ENCODE results near the gene SBK3. TPM values are rescaled to one million over a fixed set of nuclear protein-coding genes. Genes with fewer than 3 reads are reported as not detected.

SBK3 gene
- total RNA-seq, 1 donor from 2014 or later, result 1.8 TPM

- H3K4me1 ChIP-seq, result no peaks in the 10 kb centered on the region
- no peaks in the 10 kb centered on the region for H3K27me3 ChIP-seq
- ATAC-seq, result no peak
- intact Hi-C loops (cut with DNase I), result no loop called here
- TF ChIP-seq CTCF (IDR thresholded peaks at IDR 0.05), result no peak
- DNase-seq, result no peak
- H3K36me3 ChIP-seq, result no peaks in the 10 kb centered on the region
- H3K4me3 ChIP-seq, result no peak overlapping the region
- no peak overlapping the region for H3K27ac ChIP-seq
- H3K9me3 ChIP-seq, result no peaks in the 10 kb centered on the region
These were observed 4.3 kb downstream of the SBK3 start for GRCh38 chr19:55541091-55541490.

GRCh38 chr19:55540619-55541018 is 4.7 kb downstream of the SBK3 start:
- no peaks in the 10 kb centered on the region for H3K27me3 ChIP-seq
- TF ChIP-seq CTCF (IDR thresholded peaks at IDR 0.05), result no peak
- no peak overlapping the region for H3K4me3 ChIP-seq
- no peaks in the 10 kb centered on the region for H3K9me3 ChIP-seq
- H3K27ac ChIP-seq, result no peak overlapping the region
- H3K36me3 ChIP-seq, result no peaks in the 10 kb centered on the region
- ATAC-seq (no peak), DNase-seq (no peak)
- no peaks in the 10 kb centered on the region for H3K4me1 ChIP-seq
- intact Hi-C loops (cut with DNase I), result no loop called here

- H3K4me1 ChIP-seq, result no peaks in the 10 kb centered on the region
- no peak overlapping the region for H3K27ac ChIP-seq
- H3K9me3 ChIP-seq, result no peaks in the 10 kb centered on the region
- intact Hi-C loops (cut with DNase I), result no loop called here
- TF ChIP-seq CTCF (IDR thresholded peaks at IDR 0.05), result no peak
- ATAC-seq, result no peak
- no peak for DNase-seq
- no peaks in the 10 kb centered on the region for H3K27me3 ChIP-seq
- H3K36me3 ChIP-seq, result no peaks in the 10 kb centered on the region
- H3K4me3 ChIP-seq, result no peak overlapping the region
These were observed 6.0 kb downstream of the SBK3 start for GRCh38 chr19:55539090-55539984.

GRCh38 chr19:55538132-55538531 is 7.2 kb downstream of the SBK3 start:
- Histone ChIP-seq H3K9me3 (no peaks in the 10 kb centered on the region), H3K27ac (no peak overlapping the region), H3K4me3 (no peak overlapping the region), H3K4me1 (no peaks in the 10 kb centered on the region), H3K27me3 (no peaks in the 10 kb centered on the region), H3K36me3 (no peaks in the 10 kb centered on the region)
- DNase-seq, result no peak
- intact Hi-C loops (cut with DNase I), result no loop called here
- no peak for ATAC-seq
- no peak for TF ChIP-seq CTCF (IDR thresholded peaks at IDR 0.05)

- H3K4me3 ChIP-seq, result no peak overlapping the region
- intact Hi-C loops (cut with DNase I), result no loop called here
- ATAC-seq (no peak), DNase-seq (no peak)
- H3K27ac ChIP-seq, result no peak overlapping the region
- TF ChIP-seq CTCF (IDR thresholded peaks at IDR 0.05), result no peak
- no peaks in the 10 kb centered on the region for H3K36me3 ChIP-seq
- no peaks in the 10 kb centered on the region for H3K4me1 ChIP-seq
- no peaks in the 10 kb centered on the region for H3K9me3 ChIP-seq
- no peaks in the 10 kb centered on the region for H3K27me3 ChIP-seq
These were observed 7.6 kb downstream of the SBK3 start for GRCh38 chr19:55537741-55538111.
